ENCODE data around the gene THSD7B. TPM values are rescaled to one million over a fixed set of nuclear protein-coding genes. Genes with fewer than 3 reads are reported as not detected.
"Not testable (repeated sequence)": the region's sequence is repeated elsewhere in the genome, so short reads cannot be mapped to it uniquely, and the experiment has no call there.

The THSD7B gene
- total RNA-seq, 4 donors from 2014 or later: 0.80 to 0.83 TPM; not detected in 2

DNA sequence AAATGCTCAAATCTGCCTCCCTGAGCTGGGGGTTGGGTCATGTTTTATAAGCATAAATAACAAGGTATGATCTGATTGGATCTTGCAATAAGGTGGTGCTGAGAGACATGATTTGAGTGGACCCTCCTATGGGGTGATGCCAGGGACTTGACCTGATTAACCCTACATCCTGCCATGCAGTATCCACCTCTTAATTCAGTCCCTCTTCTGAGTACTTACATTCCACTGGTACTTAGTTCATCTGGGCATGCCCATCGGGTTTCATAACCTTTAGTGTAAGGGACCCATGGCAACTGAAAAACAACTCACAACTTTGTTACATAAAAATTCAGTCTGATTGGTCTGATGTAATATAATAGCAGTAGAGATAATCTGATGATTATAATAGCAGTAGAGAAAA is 801.0 kb downstream of the THSD7B start:
- Histone ChIP-seq H3K4me3 (no peak overlapping the region), H3K4me1 (no peaks in the 10 kb centered on the region), H3K27ac (no peak overlapping the region), H3K9me3 (no peaks in the 10 kb centered on the region), H3K27me3 (no peaks in the 10 kb centered on the region), H3K36me3 (no peaks in the 10 kb centered on the region)
- TF ChIP-seq, protein P1, sequence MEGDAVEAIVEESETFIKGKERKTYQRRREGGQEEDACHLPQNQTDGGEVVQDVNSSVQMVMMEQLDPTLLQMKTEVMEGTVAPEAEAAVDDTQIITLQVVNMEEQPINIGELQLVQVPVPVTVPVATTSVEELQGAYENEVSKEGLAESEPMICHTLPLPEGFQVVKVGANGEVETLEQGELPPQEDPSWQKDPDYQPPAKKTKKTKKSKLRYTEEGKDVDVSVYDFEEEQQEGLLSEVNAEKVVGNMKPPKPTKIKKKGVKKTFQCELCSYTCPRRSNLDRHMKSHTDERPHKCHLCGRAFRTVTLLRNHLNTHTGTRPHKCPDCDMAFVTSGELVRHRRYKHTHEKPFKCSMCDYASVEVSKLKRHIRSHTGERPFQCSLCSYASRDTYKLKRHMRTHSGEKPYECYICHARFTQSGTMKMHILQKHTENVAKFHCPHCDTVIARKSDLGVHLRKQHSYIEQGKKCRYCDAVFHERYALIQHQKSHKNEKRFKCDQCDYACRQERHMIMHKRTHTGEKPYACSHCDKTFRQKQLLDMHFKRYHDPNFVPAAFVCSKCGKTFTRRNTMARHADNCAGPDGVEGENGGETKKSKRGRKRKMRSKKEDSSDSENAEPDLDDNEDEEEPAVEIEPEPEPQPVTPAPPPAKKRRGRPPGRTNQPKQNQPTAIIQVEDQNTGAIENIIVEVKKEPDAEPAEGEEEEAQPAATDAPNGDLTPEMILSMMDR (IDR thresholded peaks at IDR 0.05): no peak
- no peak for TF ChIP-seq POLR2A (IDR thresholded peaks at IDR 0.05)
- no peak for DNase-seq

DNA sequence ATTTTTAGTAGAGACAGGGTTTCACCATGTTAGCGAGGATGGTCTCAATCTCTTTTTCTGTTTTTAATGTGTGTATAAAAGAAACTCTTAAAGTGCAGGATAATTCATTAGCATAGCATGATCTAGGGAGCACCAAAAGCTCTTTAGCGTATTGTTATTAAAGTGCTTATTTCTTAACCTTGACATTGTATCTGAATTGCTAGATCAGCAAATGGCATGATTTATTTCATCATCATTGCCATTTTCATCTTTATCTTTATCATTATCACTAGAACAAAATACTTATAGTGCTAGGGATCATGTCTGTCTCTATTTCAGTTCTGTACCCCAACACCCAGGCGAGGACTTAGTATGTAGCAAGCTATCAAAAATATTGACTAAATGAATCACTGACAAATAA is 805.1 kb downstream of the THSD7B start:
- no peak for DNase-seq
- no peaks in the 10 kb centered on the region for H3K36me3 ChIP-seq
- H3K27ac ChIP-seq: no peak overlapping the region
- no peaks in the 10 kb centered on the region for H3K4me1 ChIP-seq
- H3K4me3 ChIP-seq: no peak overlapping the region
- H3K9me3 ChIP-seq: no peaks in the 10 kb centered on the region
- TF ChIP-seq, protein P1 (IDR thresholded peaks at IDR 0.05): no peak
- no peak for TF ChIP-seq POLR2A (IDR thresholded peaks at IDR 0.05)
- H3K27me3 ChIP-seq: no peaks in the 10 kb centered on the region

GRCh38 chr2:137587834-137588233 is 822.5 kb downstream of the THSD7B start:
- H3K36me3 ChIP-seq, DNase-seq, H3K4me3 ChIP-seq, H3K27me3 ChIP-seq, H3K27ac ChIP-seq, H3K9me3 ChIP-seq, H3K4me1 ChIP-seq: not testable (repeated sequence)

- H3K4me3 ChIP-seq, H3K27ac ChIP-seq, H3K36me3 ChIP-seq, H3K4me1 ChIP-seq, DNase-seq, H3K27me3 ChIP-seq, H3K9me3 ChIP-seq: not testable (repeated sequence)
Measured at GRCh38 chr2:137588578-137588977, 823.2 kb downstream of the THSD7B start.

DNA sequence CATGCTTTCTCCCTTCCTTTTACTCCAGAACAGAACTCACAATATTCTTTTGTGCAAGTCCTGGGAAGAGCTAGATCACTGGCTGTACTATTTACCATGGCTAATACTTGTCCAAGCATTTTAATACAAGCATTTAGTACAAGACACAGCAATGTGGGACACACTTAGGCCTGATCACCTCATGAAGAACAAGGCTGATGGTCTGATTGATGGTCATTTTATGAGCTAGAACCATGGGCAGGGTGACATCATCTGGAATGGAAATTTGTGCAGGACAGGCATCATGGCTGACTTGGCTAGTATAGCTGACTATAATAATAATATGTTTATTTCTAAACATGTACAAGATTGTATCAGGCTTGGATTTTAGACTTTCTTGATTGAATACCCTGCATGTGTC is 824.8 kb downstream of the THSD7B start:
- Histone ChIP-seq H3K4me3 (no peak overlapping the region), H3K36me3 (no peaks in the 10 kb centered on the region), H3K27ac (no peak overlapping the region), H3K9me3 (no peaks in the 10 kb centered on the region), H3K4me1 (no peaks in the 10 kb centered on the region), H3K27me3 (no peaks in the 10 kb centered on the region)
- no peak for DNase-seq
- TF ChIP-seq, protein P1 (IDR thresholded peaks at IDR 0.05): no peak
- no peak for TF ChIP-seq POLR2A (IDR thresholded peaks at IDR 0.05)

DNA sequence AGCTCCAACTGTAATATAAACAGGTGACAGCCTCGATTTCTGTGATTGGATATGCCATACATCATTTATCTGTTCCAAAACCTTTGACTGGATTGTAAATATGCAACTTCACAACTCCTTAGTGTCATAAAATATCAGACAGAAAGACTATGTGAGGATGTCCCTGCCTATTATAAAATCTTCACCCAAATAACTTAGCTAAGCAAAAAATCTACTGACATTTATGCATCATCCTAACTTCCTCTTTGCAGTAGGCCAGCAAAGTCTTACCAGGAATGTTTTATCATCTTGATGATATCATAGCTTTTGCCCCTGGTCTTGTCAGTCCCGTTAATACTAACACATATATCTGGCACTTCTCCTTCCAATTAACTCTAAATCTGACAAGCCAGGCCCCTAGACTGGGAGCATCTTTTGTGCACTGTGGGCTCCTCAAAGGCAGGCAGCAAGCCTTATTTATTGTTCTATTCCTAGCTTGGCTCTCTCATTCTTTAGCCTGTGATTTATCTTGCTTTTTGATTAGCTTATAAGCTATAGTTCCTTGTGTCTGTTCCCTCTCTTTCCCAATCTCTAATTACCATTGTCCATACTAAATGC is 842.5 kb downstream of the THSD7B start:
- H3K9me3 ChIP-seq: no peaks in the 10 kb centered on the region
- no peak overlapping the region for H3K27ac ChIP-seq
- no peaks in the 10 kb centered on the region for H3K4me1 ChIP-seq
- no peaks in the 10 kb centered on the region for H3K27me3 ChIP-seq
- TF ChIP-seq, protein P1 (IDR thresholded peaks at IDR 0.05): no peak
- TF ChIP-seq POLR2A (IDR thresholded peaks at IDR 0.05): no peak
- DNase-seq: no peak
- no peak overlapping the region for H3K4me3 ChIP-seq
- H3K36me3 ChIP-seq: no peaks in the 10 kb centered on the region

GRCh38 chr2:137638932-137639331 is 873.6 kb downstream of the THSD7B start:
- no peaks in the 10 kb centered on the region for H3K27me3 ChIP-seq
- no peak for DNase-seq
- H3K9me3 ChIP-seq: no peaks in the 10 kb centered on the region
- no peaks in the 10 kb centered on the region for H3K36me3 ChIP-seq
- H3K27ac ChIP-seq: no peak overlapping the region
- H3K4me1 ChIP-seq: no peaks in the 10 kb centered on the region
- no peak for TF ChIP-seq POLR2A (IDR thresholded peaks at IDR 0.05)
- TF ChIP-seq, protein P1 (IDR thresholded peaks at IDR 0.05): no peak
- H3K4me3 ChIP-seq: no peak overlapping the region

Measured in Peyer's patch (tissue), 4 donors.